DOHH2 (cell line): ENCODE results near the gene PITX1.

ENCODE experiments used
- H3F3A ChIP-seq: fragments of 200-600 bp; sonication (generic), shearing (Covaris generic); 2 replicates; pipeline ENCODE4 v1.6.0; 2016; ENCODE audit warnings: antibody characterized with exemption, mild to moderate bottlenecking; ENCODE audit not compliant: control insufficient read depth, insufficient read depth
- H3K27ac ChIP-seq: fragments of 200-600 bp; sonication (generic); 2 replicates; pipeline ENCODE4 v1.5.1; 2014; ENCODE audit warnings: low read depth, mild to moderate bottlenecking, low read length, moderate library complexity
- H3K27me3 ChIP-seq: fragments of 200-600 bp; sonication (generic); 2 replicates; pipeline ENCODE4 v1.6.1; 2014; ENCODE audit warnings: mild to moderate bottlenecking, low read length, mixed read lengths; ENCODE audit not compliant: control insufficient read depth
- H3K36me3 ChIP-seq: fragments of 200-600 bp; sonication (generic); 2 replicates; pipeline ENCODE4 v1.6.1; 2014; ENCODE audit warnings: mild to moderate bottlenecking, low read length, moderate library complexity, mixed read lengths; ENCODE audit not compliant: control insufficient read depth
- H3K4me1 ChIP-seq: fragments of 200-600 bp; sonication (generic); 2 replicates; pipeline ENCODE4 v1.6.1; 2014; ENCODE audit warnings: mild to moderate bottlenecking, low read length, mixed read lengths; ENCODE audit not compliant: control insufficient read depth
- H3K4me2 ChIP-seq: fragments of 200-600 bp; sonication (generic); 2 replicates; pipeline ENCODE4 v1.6.0; 2014; ENCODE audit warnings: mild to moderate bottlenecking, low read length, moderate library complexity
- H3K4me3 ChIP-seq: fragments of 200-600 bp; sonication (generic); 2 replicates; pipeline ENCODE4 v1.5.1; 2014; ENCODE audit warnings: mild to moderate bottlenecking, low read length, mixed read lengths
- H3K79me2 ChIP-seq: fragments of 200-600 bp; sonication (generic); 2 replicates; pipeline ENCODE4 v1.6.1; 2014; ENCODE audit warnings: mild to moderate bottlenecking, low read length, mixed read lengths; ENCODE audit not compliant: control insufficient read depth
- H3K9me2 ChIP-seq: fragments of 200-600 bp; sonication (generic); replicated peaks from 2 replicates; pipeline ENCODE4 v1.6.1; 2014; ENCODE audit warnings: mild to moderate bottlenecking, low read length, mixed read lengths; ENCODE audit not compliant: control insufficient read depth
- H3K9me3 ChIP-seq: fragments of 200-600 bp; sonication (generic); 2 replicates; pipeline ENCODE4 v1.6.1; 2014; ENCODE audit warnings: antibody characterized with exemption, low read length, mixed read lengths; ENCODE audit not compliant: control insufficient read depth, insufficient read depth
- H4K20me1 ChIP-seq: fragments of 200-600 bp; sonication (generic); 2 replicates; pipeline ENCODE4 v1.6.0; 2014; ENCODE audit warnings: low read depth, mild to moderate bottlenecking, antibody characterized with exemption, low read length, moderate library complexity; ENCODE audit not compliant: control insufficient read depth, insufficient read depth
- CTCF ChIP-seq: fragments of 200-600 bp; sonication (generic); IDR thresholded peaks from one replicate; pipeline ENCODE4 v1.5.1; 2014; ENCODE audit warnings: antibody characterized with exemption, mild to moderate bottlenecking, low read depth, low read length; ENCODE audit not compliant: poor library complexity, severe bottlenecking
- EZH2phosphoT487 ChIP-seq: fragments of 200-600 bp; sonication (generic); IDR thresholded peaks from 2 replicates; pipeline ENCODE4 v1.6.1; 2017; ENCODE audit warnings: borderline replicate concordance, mild to moderate bottlenecking, antibody characterized with exemption, low read length, moderate library complexity, mixed read lengths

The PITX1 gene

DNA sequence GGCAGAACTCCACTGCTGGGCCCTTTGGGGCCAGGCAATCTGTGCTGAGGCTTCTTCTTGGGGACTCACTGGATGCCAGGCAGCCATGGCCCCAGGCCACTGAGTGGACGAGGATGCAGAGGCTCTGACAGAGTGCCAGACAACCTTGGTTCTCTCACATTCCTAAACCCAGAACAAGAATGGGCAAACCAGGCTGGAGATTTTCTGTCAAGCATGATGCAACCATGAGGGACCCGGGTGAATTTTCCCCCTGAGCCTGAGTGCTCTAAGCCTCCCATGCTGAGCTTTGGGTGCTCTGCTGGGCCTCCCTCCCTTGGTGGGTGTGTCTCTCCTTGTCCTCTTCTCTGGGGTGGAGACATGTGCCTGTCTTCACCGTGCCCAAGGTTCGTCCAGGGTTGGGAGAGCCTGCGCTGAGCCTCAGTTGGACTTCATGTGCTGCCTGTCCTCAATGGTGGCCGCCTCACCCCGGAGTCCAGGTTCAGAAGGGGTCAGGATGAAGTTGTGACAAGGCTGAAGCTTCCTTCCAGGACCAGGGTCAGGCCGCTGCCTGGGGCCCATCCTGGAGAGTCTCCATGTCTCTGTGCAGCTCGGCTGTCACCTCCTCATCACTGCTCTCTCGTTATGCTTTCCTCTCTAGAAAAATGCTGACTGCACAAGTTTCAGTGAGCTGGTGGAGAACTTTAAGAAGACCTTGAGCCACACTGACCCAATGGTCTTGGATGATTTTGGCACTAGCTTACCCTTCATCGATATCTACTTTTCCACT lies 24.1 kb downstream of the PITX1 start:
- no peak for TF ChIP-seq CTCF
- TF ChIP-seq EZH2phosphoT487 = no peak
- no peaks in the 10 kb centered on the region for H3K9me3 ChIP-seq

GRCh38 chr5:135008981-135009735 lies 24.9 kb downstream of the PITX1 start:
- Histone ChIP-seq H3K4me1 (no peaks in the 10 kb centered on the region), H3K27ac (no peak overlapping the region), H3K9me2 (no peaks in the 10 kb centered on the region), H3F3A (no peaks in the 10 kb centered on the region), H4K20me1 (no peaks in the 10 kb centered on the region), H3K36me3 (no peaks in the 10 kb centered on the region), H3K4me3 (no peak overlapping the region), H3K79me2 (no peaks in the 10 kb centered on the region), H3K9me3 (no peaks in the 10 kb centered on the region), H3K27me3 (no peaks in the 10 kb centered on the region), H3K4me2 (no peak overlapping the region)
- TF ChIP-seq CTCF = no peak
- TF ChIP-seq EZH2phosphoT487 = no peak

More for the DNA sequence above, 24.1 kb downstream of the PITX1 start:
- Histone ChIP-seq H3K4me2 (no peak overlapping the region), H3K36me3 (no peaks in the 10 kb centered on the region), H3K27me3 (no peaks in the 10 kb centered on the region), H3K9me2 (no peaks in the 10 kb centered on the region), H3K4me1 (no peaks in the 10 kb centered on the region), H4K20me1 (no peaks in the 10 kb centered on the region), H3K4me3 (no peak overlapping the region), H3F3A (no peaks in the 10 kb centered on the region), H3K79me2 (no peaks in the 10 kb centered on the region), H3K27ac (no peak overlapping the region)

- Histone ChIP-seq H3K36me3 (no peaks in the 10 kb centered on the region), H3K4me1 (no peaks in the 10 kb centered on the region), H3K4me2 (no peak overlapping the region), H3K79me2 (no peaks in the 10 kb centered on the region), H3K9me3 (no peaks in the 10 kb centered on the region), H4K20me1 (no peaks in the 10 kb centered on the region), H3K27me3 (no peaks in the 10 kb centered on the region), H3K27ac (no peak overlapping the region), H3F3A (no peaks in the 10 kb centered on the region), H3K4me3 (no peak overlapping the region), H3K9me2 (no peaks in the 10 kb centered on the region)
- TF ChIP-seq CTCF (no peak), EZH2phosphoT487 (no peak)
Observed at GRCh38 chr5:135008556-135008955, 25.5 kb downstream of the PITX1 start.
